H1 (cell line): Measurements from ENCODE around the gene ITM2B. TPM values are rescaled to one million over a fixed set of nuclear protein-coding genes. Genes with fewer than 3 reads are reported as not detected.

ENCODE experiments used
- CTCF ChIA-PET: fragments of 300-600 bp; sonication (Branson Sonifier 250); formaldehyde crosslinking; loops from one replicate; lab custom pipeline; 2021; ENCODE audit not compliant: partially characterized antibody; lab: Charles Lee
- POLR2A ChIA-PET: fragments of 300-600 bp; sonication (Branson Sonifier 250); formaldehyde crosslinking; loops from one replicate; lab custom pipeline; 2021; ENCODE audit warnings: inconsistent platforms; ENCODE audit not compliant: partially characterized antibody; lab: Charles Lee
- DNase-seq, 2 experiments: peaks; one replicate each; pipeline versions ENCODE4 v3.0.0 to v3.0.0-alpha.2; 2010 to 2022; ENCODE audit warnings: low spot score in 2 of 2, low read depth in 1 of 2, mixed read lengths in 1 of 2
- FAIRE-seq: peaks from 2 replicates; lab custom pipeline; 2011; peaks lifted over from hg19 to GRCh38; lab: Jason Lieb, UNC
- H2AFZ ChIP-seq: 2 replicates; pipeline ENCODE4 v1.8.1; 2012; ENCODE audit warnings: low read length, inconsistent platforms
- H2AK5ac ChIP-seq: 2 replicates; pipeline ENCODE4 v1.6.1; 2013; ENCODE audit warnings: low read depth, low read length
- H2BK120ac ChIP-seq: replicated peaks from 2 replicates; pipeline ENCODE3; 2013; ENCODE audit warnings: low read depth, low read length, inconsistent platforms
- H2BK12ac ChIP-seq: 2 replicates; pipeline ENCODE4 v1.6.1; 2013; ENCODE audit warnings: low read depth, low read length
- H2BK15ac ChIP-seq: 2 replicates; pipeline ENCODE4 v1.6.1; 2013; ENCODE audit warnings: low read length
- H2BK20ac ChIP-seq: 2 replicates; pipeline ENCODE4 v1.6.1; 2013; ENCODE audit warnings: low read length
- H2BK5ac ChIP-seq: 2 replicates; pipeline ENCODE4 v1.6.1; 2013; ENCODE audit warnings: low read depth, low read length
- H3K14ac ChIP-seq: 2 replicates; pipeline ENCODE4 v1.6.1; 2013; ENCODE audit warnings: inconsistent platforms; ENCODE audit not compliant: insufficient read length
- H3K18ac ChIP-seq: 2 replicates; pipeline ENCODE4 v1.6.1; 2013; ENCODE audit warnings: low read length; ENCODE audit errors: extremely low read depth
- H3K23ac ChIP-seq: 2 replicates; pipeline ENCODE4 v1.6.1; 2013; ENCODE audit warnings: inconsistent platforms; ENCODE audit not compliant: insufficient read length
- H3K23me2 ChIP-seq: 2 replicates; pipeline ENCODE4 v1.6.1; 2013; ENCODE audit warnings: low read depth, low read length
- H3K27ac ChIP-seq: 2 replicates; pipeline ENCODE4 v1.6.1; 2011; ENCODE audit warnings: low read depth, low read length, inconsistent platforms
- H3K27me3 ChIP-seq, 4 experiments: replicated peaks in 1 of 4; 1 replicate in 1 of 4; 2 replicates in 3 of 4; pipeline versions ENCODE4 v1.6.1 to v1.8.1; 2011 to 2013; ENCODE audit warnings: low read length in 3 of 4, mild to moderate bottlenecking in 3 of 4, inconsistent platforms in 2 of 4, mixed read lengths in 2 of 4, moderate library complexity in 1 of 4; ENCODE audit not compliant: control insufficient read depth in 3 of 4, insufficient read depth in 3 of 4; ENCODE audit errors: extremely low read depth in 1 of 4
- H3K36me3 ChIP-seq, 4 experiments: 2 replicates each; pipeline versions ENCODE4 v1.6.1 to v1.8.1; 2011 to 2013; ENCODE audit warnings: mild to moderate bottlenecking in 4 of 4, low read length in 3 of 4, moderate library complexity in 2 of 4, control low read depth in 1 of 4, inconsistent platforms in 1 of 4; ENCODE audit not compliant: insufficient read depth in 4 of 4, control insufficient read depth in 2 of 4
- H3K4ac ChIP-seq: replicated peaks from 2 replicates; pipeline ENCODE3; 2013; ENCODE audit warnings: low read length, low read depth, mixed read lengths, inconsistent platforms; ENCODE audit not compliant: insufficient read length
- H3K4me1 ChIP-seq, 4 experiments: replicated peaks in 1 of 4; 1 replicate in 1 of 4; 2 replicates in 3 of 4; pipeline versions ENCODE4 v1.6.1 to v1.8.1; 2011 to 2013; ENCODE audit warnings: low read length in 3 of 4, inconsistent platforms in 2 of 4, mixed read lengths in 1 of 4; ENCODE audit not compliant: insufficient read depth in 4 of 4, control insufficient read depth in 3 of 4
- H3K4me2 ChIP-seq, 2 experiments: 2 replicates each; pipeline versions ENCODE4 v1.6.1 to v1.8.1; 2011 to 2013; ENCODE audit warnings: low read depth in 2 of 2, low read length in 2 of 2, control low read depth in 1 of 2, inconsistent platforms in 1 of 2, mild to moderate bottlenecking in 1 of 2; ENCODE audit not compliant: insufficient read depth in 1 of 2
- H3K4me3 ChIP-seq, 4 experiments: fragments of 200-600, 300-600 bp in 1 of 4; sonication (generic), shearing (Covaris generic), sonication (Bioruptor Twin) in 1 of 4; 2 replicates each; pipeline versions ENCODE4 v1.5.1 to v1.8.1; 2011 to 2016; ENCODE audit warnings: low read length in 4 of 4, low read depth in 3 of 4, control low read depth in 2 of 4, inconsistent platforms in 2 of 4, mild to moderate bottlenecking in 2 of 4, mixed read lengths in 1 of 4, moderate library complexity in 1 of 4; ENCODE audit not compliant: insufficient read depth in 2 of 4; ENCODE audit errors: extremely low read depth in 1 of 4
- H3K56ac ChIP-seq: replicated peaks from 2 replicates; pipeline ENCODE3; 2013; ENCODE audit warnings: low read depth, mild to moderate bottlenecking, mixed read lengths, low read length, inconsistent platforms; ENCODE audit not compliant: insufficient read length
- H3K79me1 ChIP-seq: 2 replicates; pipeline ENCODE4 v1.6.1; 2013; ENCODE audit warnings: low read depth, low read length, control low read depth
- H3K79me2 ChIP-seq, 2 experiments: 2 replicates each; pipeline versions ENCODE4 v1.6.1 to v1.8.1; 2012 to 2013; ENCODE audit warnings: low read length in 2 of 2, mild to moderate bottlenecking in 2 of 2, inconsistent platforms in 1 of 2; ENCODE audit not compliant: insufficient read depth in 2 of 2, control insufficient read depth in 1 of 2
- H3K9ac ChIP-seq, 4 experiments: replicated peaks in 1 of 4; 1 replicate in 1 of 4; 2 replicates in 3 of 4; pipeline versions ENCODE4 v1.6.1 to v1.8.1; 2011 to 2013; ENCODE audit warnings: low read depth in 3 of 4, low read length in 3 of 4, control low read depth in 2 of 4, mild to moderate bottlenecking in 2 of 4, moderate library complexity in 2 of 4, inconsistent platforms in 1 of 4; ENCODE audit errors: extremely low read depth in 1 of 4
- H3K9me3 ChIP-seq, 2 experiments: 2 replicates each; pipeline versions ENCODE4 v1.6.1 to v1.8.1; 2012 to 2013; ENCODE audit warnings: mild to moderate bottlenecking in 2 of 2, moderate library complexity in 2 of 2, control low read depth in 1 of 2, inconsistent platforms in 1 of 2, low read depth in 1 of 2, low read length in 1 of 2, mixed read lengths in 1 of 2; ENCODE audit not compliant: insufficient read depth in 2 of 2
- H4K20me1 ChIP-seq, 2 experiments: replicated peaks in 1 of 2; 2 replicates each; pipeline versions ENCODE3 to v1.8.1; 2011 to 2013; ENCODE audit warnings: inconsistent platforms in 2 of 2, low read length in 2 of 2, mild to moderate bottlenecking in 1 of 2; ENCODE audit not compliant: insufficient read depth in 2 of 2, control insufficient read depth in 1 of 2
- H4K5ac ChIP-seq: 2 replicates; pipeline ENCODE4 v1.6.1; 2013; ENCODE audit warnings: low read length, low read depth, mixed read lengths, inconsistent platforms; ENCODE audit not compliant: insufficient read length
- H4K8ac ChIP-seq: 2 replicates; pipeline ENCODE4 v1.8.0; 2013; ENCODE audit warnings: mild to moderate bottlenecking, moderate library complexity, low read length, inconsistent platforms; ENCODE audit not compliant: insufficient read depth; ENCODE audit errors: extremely low read depth
- H4K91ac ChIP-seq: replicated peaks from 2 replicates; pipeline ENCODE3; 2013; ENCODE audit warnings: low read length, mixed read lengths, inconsistent platforms; ENCODE audit not compliant: insufficient read length
- BRCA1 ChIP-seq: IDR thresholded peaks from 2 replicates; pipeline ENCODE4 v1.6.1; 2012; ENCODE audit warnings: low read depth, low read length, improper control_type of control experiment
- E2F6 ChIP-seq: IDR thresholded peaks from 2 replicates; pipeline ENCODE4 v1.6.1; 2012; ENCODE audit warnings: inconsistent platforms
- EGR1 ChIP-seq: IDR thresholded peaks from 2 replicates; pipeline ENCODE4 v1.6.1; 2011; ENCODE audit warnings: low read depth, low read length, borderline replicate concordance
- EZH2 ChIP-seq: fragments of 200-600 bp; sonication (generic); IDR thresholded peaks from 2 replicates; pipeline ENCODE4 v1.7.1; 2012; ENCODE audit warnings: low read depth, mild to moderate bottlenecking, moderate library complexity, low read length, inconsistent platforms; ENCODE audit not compliant: severe bottlenecking
- JUN ChIP-seq: IDR thresholded peaks from 2 replicates; pipeline ENCODE4 v1.6.1; 2011; ENCODE audit warnings: low read depth, mild to moderate bottlenecking, improper control_type of control experiment, low read length
- KDM4A ChIP-seq: IDR thresholded peaks from one replicate; pipeline ENCODE4 v1.7.1; 2012; ENCODE audit warnings: low read depth, mild to moderate bottlenecking, moderate library complexity, low read length, inconsistent platforms; ENCODE audit not compliant: severe bottlenecking
- KDM5A ChIP-seq: fragments of 200-600 bp; IDR thresholded peaks from 2 replicates; pipeline ENCODE4 v1.7.1; 2012; ENCODE audit warnings: mild to moderate bottlenecking, low read length, inconsistent platforms, mixed read lengths
- SP4 ChIP-seq: IDR thresholded peaks from 2 replicates; pipeline ENCODE4 v1.6.1; 2012; ENCODE audit warnings: low read length, inconsistent platforms
- SRF ChIP-seq: IDR thresholded peaks from 2 replicates; pipeline ENCODE4 v1.6.1; 2011; ENCODE audit warnings: mild to moderate bottlenecking, low read depth, low read length, moderate library complexity
- TCF12 ChIP-seq: IDR thresholded peaks from 2 replicates; pipeline ENCODE4 v1.6.1; 2011; ENCODE audit warnings: low read depth, mild to moderate bottlenecking, low read length
- USF2 ChIP-seq: IDR thresholded peaks from 2 replicates; pipeline ENCODE4 v1.6.1; 2011; ENCODE audit warnings: low read length, improper control_type of control experiment
- WGBS, 2 experiments: shearing (Covaris generic) in 1 of 2; methylation state at CpG; one replicate each; pipeline versions ENCODE4 v1.1.6 to v1.1.7; 2013 to 2015; ENCODE audit warnings: low lambda C conversion rate in 2 of 2, mixed read lengths in 2 of 2, inconsistent platforms in 1 of 2, low coverage in 1 of 2, missing lambda C conversion rate in 1 of 2; ENCODE audit not compliant: insufficient replicate concordance in 2 of 2, insufficient coverage in 1 of 2, insufficient read length in 1 of 2; ENCODE audit errors: extremely low coverage in 1 of 2, missing lambda C conversion rate in 1 of 2; 5-methylcytosine and 5-hydroxymethylcytosine counted together
- polyA plus RNA-seq, 7 experiments: library from polyadenylated mRNA; depleted of rRNA in 3 of 7; stranded (reverse) in 5 of 7; unstranded in 2 of 7; fragments of >200 nt in 5 of 7; fragments of 200-250 nt in 2 of 7; gene quantifications; 1 replicate in 5 of 7; 2 replicates in 1 of 7; 4 replicates in 1 of 7; pipeline versions ENCODE4 v1.2.1 to v1.2.3, GENCODE V29; 2011 to 2013; ENCODE audit warnings: missing spikeins in 2 of 7, mixed read lengths in 2 of 7
- total RNA-seq: library from RNA; stranded (reverse); fragmentation: NEBNext Ultra II Directional; extraction: Animal tissue kit (Norgen Biotek cat#: 25700); gene quantifications from 2 replicates; pipeline ENCODE4 v1.2.1, GENCODE V29; 2021

The ITM2B gene
- total and polyA plus RNA-seq, 2 of the 8 experiments (the other 6 are each of a cell fraction or from before 2014, with no cell fraction given), result 132 to 184 TPM

GRCh38 chr13:48241651-48242050, 8.6 kb downstream of the ITM2B start:
- FAIRE-seq, result no peak
- H2AK5ac ChIP-seq, result no peak overlapping the region
- H3K4me1 ChIP-seq, result peaks cover 0 to 5% (median 2%) of the 10 kb centered on the region in 4 experiments; a peak in 4 of 7 replicates
- H3K14ac ChIP-seq, result no peak overlapping the region
- no peak overlapping the region for H3K56ac ChIP-seq
- peaks cover 0 to 1% of the 10 kb centered on the region in 2 experiments for H4K20me1 ChIP-seq
- H3K18ac ChIP-seq, result no peak overlapping the region
- DNase-seq, result no peak
- no peak overlapping the region for H3K27ac ChIP-seq
- H3K79me1 ChIP-seq, result no peaks in the 10 kb centered on the region
- H3K4ac ChIP-seq, result no peak overlapping the region
- CTCF ChIA-PET, result interaction anchor here (0.5 to 1.1 kb wide), 2 partner anchors 9 to 492 kb away, joined by 3 to 4 read pairs; partner anchors contain the start of gene ITM2B
- no peak overlapping the region for H2BK120ac ChIP-seq
- H3K9me3 ChIP-seq, result no peaks in the 10 kb centered on the region
- WGBS, 2 experiments, result 90% methylated on average over 4 of the region's 4 CpGs; no CpG with 5 or more reads in 1 of the 2 experiments
- no peak overlapping the region for H2AFZ ChIP-seq
- no peak overlapping the region for H4K5ac ChIP-seq
- H2BK5ac ChIP-seq, result no peak overlapping the region
- H4K91ac ChIP-seq, result no peak overlapping the region
- no peaks in the 10 kb centered on the region for H3K36me3 ChIP-seq
- H3K9ac ChIP-seq, result no peak overlapping the region
- no peak overlapping the region for H3K4me3 ChIP-seq
- no peak overlapping the region for H3K4me2 ChIP-seq
- no peak overlapping the region for H2BK12ac ChIP-seq
- no peak overlapping the region for H2BK20ac ChIP-seq
- no peak overlapping the region for H2BK15ac ChIP-seq
- H3K23me2 ChIP-seq, result no peaks in the 10 kb centered on the region
- H3K27me3 ChIP-seq, result no peaks in the 10 kb centered on the region
- no peak overlapping the region for H3K23ac ChIP-seq
- peaks cover 0 to 83% of the 10 kb centered on the region in 2 experiments; a peak in 2 of 4 replicates for H3K79me2 ChIP-seq
- H4K8ac ChIP-seq, result no peak overlapping the region
- POLR2A ChIA-PET, result interaction anchor here (1.2 kb wide), 1 partner anchor 9 kb away, joined by 6 read pairs; the partner anchor contains the start of gene ITM2B
- no peak for TF ChIP-seq SP4
- no peak for TF ChIP-seq KDM5A
- TF ChIP-seq EZH2, result no peak
- TF ChIP-seq BRCA1, result no peak
- TF ChIP-seq EGR1, result no peak
- no peak for TF ChIP-seq JUN
- TF ChIP-seq SRF, result no peak
- TF ChIP-seq E2F6, result no peak
- TF ChIP-seq TCF12, result no peak
- no peak for TF ChIP-seq USF2
- TF ChIP-seq KDM4A, result no peak
